Vagina (tissue), 2 donors: ENCODE results near the gene PCNA.

Experiments used
- CTCF ChIP-seq, 3 experiments: fragments of 450-650 bp in 2 of 3; fragments of 200-600 bp in 1 of 3; sonication (generic) in 1 of 3; IDR thresholded peaks; one replicate each; pipeline ENCODE4 v1.5.1; 2017 to 2019; ENCODE audit warnings: antibody characterized with exemption in 3 of 3, mild to moderate bottlenecking in 2 of 3, moderate library complexity in 2 of 3
- POLR2AphosphoS5 ChIP-seq, 2 donors: sonication (generic); formaldehyde crosslinking; IDR thresholded peaks; one replicate each; pipeline ENCODE4 v1.9.0; 2017; ENCODE audit warnings: antibody characterized with exemption in 2 of 2, mild to moderate bottlenecking in 2 of 2, low read depth in 1 of 2; ENCODE audit not compliant: insufficient read depth in 1 of 2

- TF ChIP-seq CTCF (IDR thresholded peaks at IDR 0.05) (no peak), POLR2AphosphoS5 (IDR thresholded peaks at IDR 0.05; ENCODE audit: insufficient read depth in 1 of 2, low read depth in 1 of 2) (no peak)
Measured at GRCh38 chr20:5153152-5153467, 33.4 kb upstream of the PCNA start.
